SK-N-SH (cell line): ENCODE data around the gene ACSS2.

Source experiments
- CTCF ChIP-seq: fragments of 200-600 bp; sonication (generic); IDR thresholded peaks from 2 replicates; pipeline ENCODE4 v1.6.1; 2017; ENCODE audit warnings: antibody characterized with exemption, mild to moderate bottlenecking, moderate library complexity
- EZH2phosphoT487 ChIP-seq: fragments of 200-600 bp; sonication (generic); IDR thresholded peaks from 2 replicates; pipeline ENCODE4 v1.6.1; 2017; ENCODE audit warnings: low read depth, mixed run types, mild to moderate bottlenecking, antibody characterized with exemption, moderate library complexity, borderline replicate concordance
- FOXJ3 ChIP-seq: sonication (generic); formaldehyde crosslinking; IDR thresholded peaks from 2 replicates; pipeline ENCODE4 v1.5.1; 2020; ENCODE audit warnings: mild to moderate bottlenecking, missing genetic modification reagents
- GATA2 ChIP-seq: sonication (generic); formaldehyde crosslinking; IDR thresholded peaks from 2 replicates; pipeline ENCODE4 v1.5.0; 2020; ENCODE audit warnings: mild to moderate bottlenecking, missing genetic modification reagents
- MAX ChIP-seq: IDR thresholded peaks from 2 replicates; pipeline ENCODE4 v1.4.0; 2012; ENCODE audit warnings: low read depth
- POLR2AphosphoS5 ChIP-seq: IDR thresholded peaks from 2 replicates; pipeline ENCODE4 v1.6.1; 2012; ENCODE audit warnings: low read depth, low read length
- RFX5 ChIP-seq: IDR thresholded peaks from 2 replicates; pipeline ENCODE4 v1.6.1; 2012; ENCODE audit warnings: mild to moderate bottlenecking, improper control_type of control experiment, low read length
- RXRA ChIP-seq: IDR thresholded peaks from 2 replicates; pipeline ENCODE4 v1.4.0; 2012; ENCODE audit warnings: low read depth, mild to moderate bottlenecking, borderline replicate concordance
- TAF1 ChIP-seq: IDR thresholded peaks from 2 replicates; pipeline ENCODE4 v1.6.1; 2012; ENCODE audit warnings: low read depth, mild to moderate bottlenecking, low read length, moderate library complexity, borderline replicate concordance
- TCF12 ChIP-seq: IDR thresholded peaks from 2 replicates; pipeline ENCODE4 v1.4.0; 2012
- USF1 ChIP-seq: IDR thresholded peaks from 2 replicates; pipeline ENCODE4 v1.4.0; 2012; ENCODE audit warnings: low read depth, borderline replicate concordance
- YY1 ChIP-seq: IDR thresholded peaks from 2 replicates; pipeline ENCODE4 v1.4.0; 2012; ENCODE audit warnings: low read depth, mild to moderate bottlenecking
- TF ChIP-seq, protein P1 (sequence below): fragments of 150-350 bp; IDR thresholded peaks from 2 replicates; pipeline ENCODE4 v1.6.1; 2017; ENCODE audit warnings: antibody characterized with exemption, low read length, low read depth, borderline replicate concordance

DNA sequence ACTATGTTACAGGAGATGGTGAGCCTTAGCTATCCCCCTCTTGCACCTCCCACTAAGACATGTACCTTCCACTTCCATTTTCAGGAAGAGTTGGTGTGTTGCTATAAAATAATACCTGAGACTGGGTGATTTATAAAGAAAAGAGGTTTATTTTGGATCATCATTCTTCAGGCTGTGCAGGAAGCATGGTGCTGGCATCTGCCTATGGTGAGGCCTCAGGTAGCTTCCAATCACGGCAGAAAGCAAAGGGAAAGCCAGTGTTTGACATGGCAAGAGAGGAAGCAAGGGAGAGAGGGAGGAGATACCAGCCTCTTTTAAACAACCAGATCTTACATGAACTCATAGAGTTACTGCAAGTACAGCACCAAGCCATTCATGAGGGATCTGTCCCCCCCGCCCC lies 47.0 kb downstream of the ACSS2 start:
- TF ChIP-seq YY1 (no peak), CTCF (no peak), USF1 (no peak), MAX (no peak), TAF1 (no peak), RFX5 (no peak), TCF12 (no peak), FOXJ3 (CRISPR knock-in tag) (no peak), EZH2phosphoT487 (no peak), GATA2 (CRISPR knock-in tag) (no peak), POLR2AphosphoS5 (no peak), RXRA (no peak)
- TF ChIP-seq, protein P1, sequence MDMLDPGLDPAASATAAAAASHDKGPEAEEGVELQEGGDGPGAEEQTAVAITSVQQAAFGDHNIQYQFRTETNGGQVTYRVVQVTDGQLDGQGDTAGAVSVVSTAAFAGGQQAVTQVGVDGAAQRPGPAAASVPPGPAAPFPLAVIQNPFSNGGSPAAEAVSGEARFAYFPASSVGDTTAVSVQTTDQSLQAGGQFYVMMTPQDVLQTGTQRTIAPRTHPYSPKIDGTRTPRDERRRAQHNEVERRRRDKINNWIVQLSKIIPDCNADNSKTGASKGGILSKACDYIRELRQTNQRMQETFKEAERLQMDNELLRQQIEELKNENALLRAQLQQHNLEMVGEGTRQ: no peak
